WTC11 (cell line): ENCODE measurements around the gene LRP10. TPM values are rescaled to one million over a fixed set of nuclear protein-coding genes. Genes with fewer than 3 reads are reported as not detected.
A peak's percentile ranks its signal among the peaks of the same experiment; 100 is the strongest.

Source experiments
- ATAC-seq: fragments of 200-7000 bp; cut with Tn5 transposase; 2 replicates; pipeline ENCODE4 v1.10.0; 2021; ENCODE audit warnings: mild to moderate bottlenecking, moderate library complexity
- CTCF ChIA-PET: fragments of 300-600 bp; sonication (Branson Sonifier 250); formaldehyde crosslinking; loops from one replicate; lab custom pipeline; 2021; ENCODE audit warnings: antibody characterized with exemption; lab: Charles Lee
- POLR2A ChIA-PET: fragments of 350-600 bp; sonication (Branson Sonifier 250); formaldehyde crosslinking; loops from one replicate; lab custom pipeline; 2021; ENCODE audit warnings: antibody characterized with exemption; lab: Charles Lee
- DNase-seq: peaks from one replicate; pipeline ENCODE4 v3.0.0; 2021; ENCODE audit warnings: low spot score
- H3K27ac Mint-ChIP-seq: 2 replicates; pipeline ENCODE4 v1.8.0; 2021; ENCODE audit warnings: mixed read lengths
- H3K27me3 Mint-ChIP-seq: 2 replicates; pipeline ENCODE4 v1.8.0; 2021; ENCODE audit warnings: low read depth, mild to moderate bottlenecking, moderate library complexity, mixed read lengths
- H3K36me3 Mint-ChIP-seq: 2 replicates; pipeline ENCODE4 v1.8.0; 2021; ENCODE audit warnings: mixed read lengths
- H3K4me1 Mint-ChIP-seq: 2 replicates; pipeline ENCODE4 v1.8.0; 2022; ENCODE audit warnings: mixed read lengths
- H3K4me3 Mint-ChIP-seq: 2 replicates; pipeline ENCODE4 v1.8.0; 2021; ENCODE audit warnings: mild to moderate bottlenecking, moderate library complexity, mixed read lengths
- H3K9me3 Mint-ChIP-seq: 2 replicates; pipeline ENCODE4 v1.8.0; 2021; ENCODE audit warnings: mixed read lengths
- ARID4B ChIP-seq: sonication (generic); formaldehyde crosslinking; IDR thresholded peaks from 2 replicates; pipeline ENCODE4 v1.8.0; 2023; ENCODE audit warnings: missing genetic modification reagents, mild to moderate bottlenecking, borderline replicate concordance
- ATF3 ChIP-seq: sonication (generic); formaldehyde crosslinking; conservative IDR thresholded peaks from 2 replicates; pipeline ENCODE4 v1.8.1; 2022; ENCODE audit warnings: mild to moderate bottlenecking, missing genetic modification reagents
- CBFB ChIP-seq: sonication (generic); formaldehyde crosslinking; IDR thresholded peaks from 2 replicates; pipeline ENCODE4 v1.8.1; 2022; ENCODE audit warnings: mild to moderate bottlenecking, low read depth, missing genetic modification reagents
- CREM ChIP-seq: sonication (generic); formaldehyde crosslinking; IDR thresholded peaks from 2 replicates; pipeline ENCODE4 v1.8.1; 2022; ENCODE audit warnings: mild to moderate bottlenecking, missing genetic modification reagents, moderate library complexity
- ESRRA ChIP-seq: sonication (generic); formaldehyde crosslinking; IDR thresholded peaks from 2 replicates; pipeline ENCODE4 v1.8.1; 2022; ENCODE audit warnings: mild to moderate bottlenecking, missing genetic modification reagents, borderline replicate concordance
- GABPB1 ChIP-seq: sonication (generic); formaldehyde crosslinking; IDR thresholded peaks from 2 replicates; pipeline ENCODE4 v1.8.1; 2023; ENCODE audit warnings: mild to moderate bottlenecking, missing genetic modification reagents
- MLX ChIP-seq: sonication (generic); formaldehyde crosslinking; IDR thresholded peaks from 2 replicates; pipeline ENCODE4 v1.8.1; 2023; ENCODE audit warnings: mild to moderate bottlenecking, missing genetic modification reagents, moderate library complexity
- NFE2L1 ChIP-seq: sonication (generic); formaldehyde crosslinking; IDR thresholded peaks from 2 replicates; pipeline ENCODE4 v1.8.1; 2023; ENCODE audit warnings: missing genetic modification reagents
- OVOL2 ChIP-seq: fragments of 250-450 bp; sonication (Bioruptor Pico); IDR thresholded peaks from 2 replicates; pipeline ENCODE4 v1.9.0; 2021; ENCODE audit warnings: mild to moderate bottlenecking, borderline replicate concordance
- TCF7 ChIP-seq: sonication (generic); formaldehyde crosslinking; IDR thresholded peaks from 2 replicates; pipeline ENCODE4 v1.8.0; 2022; ENCODE audit warnings: mild to moderate bottlenecking, low read depth, missing genetic modification reagents, moderate library complexity
- USF1 ChIP-seq: sonication (generic); formaldehyde crosslinking; IDR thresholded peaks from 2 replicates; pipeline ENCODE4 v1.8.0; 2022; ENCODE audit warnings: mild to moderate bottlenecking, missing genetic modification reagents
- ZNF121 ChIP-seq: sonication (generic); formaldehyde crosslinking; IDR thresholded peaks from 2 replicates; pipeline ENCODE4 v1.8.0; 2023; ENCODE audit warnings: missing genetic modification reagents
- ZNF396 ChIP-seq: fragments of 250-450 bp; sonication (Bioruptor Pico); IDR thresholded peaks from 2 replicates; pipeline ENCODE4 v1.8.0; 2021; ENCODE audit warnings: mild to moderate bottlenecking, moderate library complexity, borderline replicate concordance
- ZNF423 ChIP-seq: fragments of 250-450 bp; sonication (Bioruptor Pico); IDR thresholded peaks from 2 replicates; pipeline ENCODE4 v2.1.2; 2022; ENCODE audit warnings: mild to moderate bottlenecking, moderate library complexity
- total RNA-seq: library from RNA; stranded (reverse); gene quantifications from 3 replicates; pipeline ENCODE4 v1.2.3, GENCODE V29; 2021
- TF ChIP-seq, protein P1 (sequence below): sonication (generic); formaldehyde crosslinking; IDR thresholded peaks from 2 replicates; pipeline ENCODE4 v1.8.0; 2022; ENCODE audit warnings: mild to moderate bottlenecking, missing genetic modification reagents
- TF ChIP-seq, protein P2 (sequence below): fragments of 200-600 bp; IDR thresholded peaks from 2 replicates; pipeline ENCODE4 v1.8.0; 2022; ENCODE audit warnings: antibody characterized with exemption
- TF ChIP-seq, protein P3 (sequence below): sonication (generic); formaldehyde crosslinking; IDR thresholded peaks from 2 replicates; pipeline ENCODE4 v1.8.0; 2022; ENCODE audit warnings: missing genetic modification reagents

LRP10 gene
- total RNA-seq, 1 experiment from 2014 or later, result 24.0 TPM

- no peak; the same call in 1 of the 2 replicates for TF ChIP-seq NFE2L1
- TF ChIP-seq CREM (CRISPR knock-in tag), result 0 out of 2 replicates have a peak, but pooled peaks have one; percentile 8
- 0 out of 2 replicates have a peak, but pooled peaks have one; percentile 37 for TF ChIP-seq TCF7
- TF ChIP-seq, protein P1, sequence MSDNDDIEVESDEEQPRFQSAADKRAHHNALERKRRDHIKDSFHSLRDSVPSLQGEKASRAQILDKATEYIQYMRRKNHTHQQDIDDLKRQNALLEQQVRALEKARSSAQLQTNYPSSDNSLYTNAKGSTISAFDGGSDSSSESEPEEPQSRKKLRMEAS (CRISPR knock-in tag), result 0 out of 2 replicates have a peak, but pooled peaks have one; percentile 17
- Mint-ChIP-seq H3K36me3 (no peaks in the 10 kb centered on the region), H3K27me3 (peaks cover 6% of the 10 kb centered on the region), H3K27ac (peak overlapping the region; percentile 70), H3K4me1 (peaks cover 52% of the 10 kb centered on the region), H3K9me3 (no peaks in the 10 kb centered on the region), H3K4me3 (peak overlapping the region; percentile 77)
- ChIA-PET CTCF (interaction anchor here (0.6 to 7.8 kb wide), 40 partner anchors 8 to 312 kb away, joined by 3 to 280 read pairs (median 7); partner anchors contain the start of genes AJUBA, DAD1, HAUS4 and LRP10), POLR2A (interaction anchor here (0.5 to 6.5 kb wide), 24 partner anchors 8 to 240 kb away, joined by 3 to 81 read pairs (median 6); partner anchors contain the start of genes HAUS4, LRP10, MMP14 and OXA1L)
- peak; percentile 21 for ATAC-seq
- peak; percentile 80 for DNase-seq
These were observed 49.4 kb upstream of the LRP10 start for GRCh38 chr14:22822016-22822570.

GRCh38 chr14:22822571-22823098 lies 48.9 kb upstream of the LRP10 start:
- CTCF ChIA-PET, result interaction anchor here (0.5 to 7.8 kb wide), 40 partner anchors 9 to 681 kb away, joined by 3 to 280 read pairs (median 6); partner anchors contain the start of genes AJUBA, DAD1, HAUS4 and LRP10
- H3K4me3 Mint-ChIP-seq, result peak overlapping the region; percentile 77
- H3K27me3 Mint-ChIP-seq, result peaks cover 6% of the 10 kb centered on the region
- H3K36me3 Mint-ChIP-seq, result no peaks in the 10 kb centered on the region
- POLR2A ChIA-PET, result interaction anchor here (0.5 to 6.5 kb wide), 20 partner anchors 9 to 134 kb away, joined by 3 to 81 read pairs (median 8); partner anchors contain the start of genes HAUS4, LRP10, MMP14 and OXA1L
- H3K9me3 Mint-ChIP-seq, result no peaks in the 10 kb centered on the region
- peak; percentile 99 for TF ChIP-seq GABPB1 (CRISPR knock-in tag)
- 0 out of 2 replicates have a peak, but pooled peaks have one; percentile 34 for TF ChIP-seq ESRRA (CRISPR knock-in tag)
- TF ChIP-seq ATF3, result 0 out of 2 replicates have a peak, but pooled peaks have one; percentile 67
- peak; percentile 75; the same call in 1 of the 2 replicates for TF ChIP-seq ZNF423
- TF ChIP-seq, protein P2, sequence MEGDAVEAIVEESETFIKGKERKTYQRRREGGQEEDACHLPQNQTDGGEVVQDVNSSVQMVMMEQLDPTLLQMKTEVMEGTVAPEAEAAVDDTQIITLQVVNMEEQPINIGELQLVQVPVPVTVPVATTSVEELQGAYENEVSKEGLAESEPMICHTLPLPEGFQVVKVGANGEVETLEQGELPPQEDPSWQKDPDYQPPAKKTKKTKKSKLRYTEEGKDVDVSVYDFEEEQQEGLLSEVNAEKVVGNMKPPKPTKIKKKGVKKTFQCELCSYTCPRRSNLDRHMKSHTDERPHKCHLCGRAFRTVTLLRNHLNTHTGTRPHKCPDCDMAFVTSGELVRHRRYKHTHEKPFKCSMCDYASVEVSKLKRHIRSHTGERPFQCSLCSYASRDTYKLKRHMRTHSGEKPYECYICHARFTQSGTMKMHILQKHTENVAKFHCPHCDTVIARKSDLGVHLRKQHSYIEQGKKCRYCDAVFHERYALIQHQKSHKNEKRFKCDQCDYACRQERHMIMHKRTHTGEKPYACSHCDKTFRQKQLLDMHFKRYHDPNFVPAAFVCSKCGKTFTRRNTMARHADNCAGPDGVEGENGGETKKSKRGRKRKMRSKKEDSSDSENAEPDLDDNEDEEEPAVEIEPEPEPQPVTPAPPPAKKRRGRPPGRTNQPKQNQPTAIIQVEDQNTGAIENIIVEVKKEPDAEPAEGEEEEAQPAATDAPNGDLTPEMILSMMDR, result peak; percentile 67
- no peak for TF ChIP-seq MLX (CRISPR knock-in tag)
- no peak for TF ChIP-seq ZNF121
- TF ChIP-seq OVOL2, result no peak
- H3K27ac Mint-ChIP-seq, result peak overlapping the region; percentile 78
- H3K4me1 Mint-ChIP-seq, result peaks cover 57% of the 10 kb centered on the region
- DNase-seq (peak; percentile 97), ATAC-seq (peak; percentile 79)

GRCh38 chr14:22824711-22825359 lies 46.7 kb upstream of the LRP10 start:
- no peak overlapping the region for H3K27ac Mint-ChIP-seq
- TF ChIP-seq USF1 (CRISPR knock-in tag) (no peak), CBFB (CRISPR knock-in tag) (no peak), ZNF396 (CRISPR knock-in tag) (no peak), ARID4B (CRISPR knock-in tag) (no peak)
- TF ChIP-seq, protein P3, sequence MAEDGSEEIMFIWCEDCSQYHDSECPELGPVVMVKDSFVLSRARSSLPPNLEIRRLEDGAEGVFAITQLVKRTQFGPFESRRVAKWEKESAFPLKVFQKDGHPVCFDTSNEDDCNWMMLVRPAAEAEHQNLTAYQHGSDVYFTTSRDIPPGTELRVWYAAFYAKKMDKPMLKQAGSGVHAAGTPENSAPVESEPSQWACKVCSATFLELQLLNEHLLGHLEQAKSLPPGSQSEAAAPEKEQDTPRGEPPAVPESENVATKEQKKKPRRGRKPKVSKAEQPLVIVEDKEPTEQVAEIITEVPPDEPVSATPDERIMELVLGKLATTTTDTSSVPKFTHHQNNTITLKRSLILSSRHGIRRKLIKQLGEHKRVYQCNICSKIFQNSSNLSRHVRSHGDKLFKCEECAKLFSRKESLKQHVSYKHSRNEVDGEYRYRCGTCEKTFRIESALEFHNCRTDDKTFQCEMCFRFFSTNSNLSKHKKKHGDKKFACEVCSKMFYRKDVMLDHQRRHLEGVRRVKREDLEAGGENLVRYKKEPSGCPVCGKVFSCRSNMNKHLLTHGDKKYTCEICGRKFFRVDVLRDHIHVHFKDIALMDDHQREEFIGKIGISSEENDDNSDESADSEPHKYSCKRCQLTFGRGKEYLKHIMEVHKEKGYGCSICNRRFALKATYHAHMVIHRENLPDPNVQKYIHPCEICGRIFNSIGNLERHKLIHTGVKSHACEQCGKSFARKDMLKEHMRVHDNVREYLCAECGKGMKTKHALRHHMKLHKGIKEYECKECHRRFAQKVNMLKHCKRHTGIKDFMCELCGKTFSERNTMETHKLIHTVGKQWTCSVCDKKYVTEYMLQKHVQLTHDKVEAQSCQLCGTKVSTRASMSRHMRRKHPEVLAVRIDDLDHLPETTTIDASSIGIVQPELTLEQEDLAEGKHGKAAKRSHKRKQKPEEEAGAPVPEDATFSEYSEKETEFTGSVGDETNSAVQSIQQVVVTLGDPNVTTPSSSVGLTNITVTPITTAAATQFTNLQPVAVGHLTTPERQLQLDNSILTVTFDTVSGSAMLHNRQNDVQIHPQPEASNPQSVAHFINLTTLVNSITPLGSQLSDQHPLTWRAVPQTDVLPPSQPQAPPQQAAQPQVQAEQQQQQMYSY (CRISPR knock-in tag), result no peak

More at GRCh38 chr14:22824711-22825359, 46.7 kb upstream of the LRP10 start:
- ChIA-PET CTCF (interaction anchor here (0.7 to 7.8 kb wide), 7 partner anchors 12 to 254 kb away, joined by 3 to 280 read pairs (median 18); partner anchors contain the start of gene MMP14), POLR2A (interaction anchor here (0.6 to 6.5 kb wide), 2 partner anchors 13 to 106 kb away, joined by 3 to 81 read pairs; partner anchors contain the start of gene MMP14)
- peaks cover 53% of the 10 kb centered on the region for H3K4me1 Mint-ChIP-seq
- no peaks in the 10 kb centered on the region for H3K9me3 Mint-ChIP-seq
- H3K27me3 Mint-ChIP-seq, result peaks cover 9% of the 10 kb centered on the region
- no peak overlapping the region for H3K4me3 Mint-ChIP-seq
- no peaks in the 10 kb centered on the region for H3K36me3 Mint-ChIP-seq
- DNase-seq (no peak), ATAC-seq (no peak)
